ENCODE data around the gene CEL.
"Not testable (repeated sequence)": the region's sequence is repeated elsewhere in the genome, so short reads cannot be mapped to it uniquely, and the experiment has no call there.

Gene CEL

DNA sequence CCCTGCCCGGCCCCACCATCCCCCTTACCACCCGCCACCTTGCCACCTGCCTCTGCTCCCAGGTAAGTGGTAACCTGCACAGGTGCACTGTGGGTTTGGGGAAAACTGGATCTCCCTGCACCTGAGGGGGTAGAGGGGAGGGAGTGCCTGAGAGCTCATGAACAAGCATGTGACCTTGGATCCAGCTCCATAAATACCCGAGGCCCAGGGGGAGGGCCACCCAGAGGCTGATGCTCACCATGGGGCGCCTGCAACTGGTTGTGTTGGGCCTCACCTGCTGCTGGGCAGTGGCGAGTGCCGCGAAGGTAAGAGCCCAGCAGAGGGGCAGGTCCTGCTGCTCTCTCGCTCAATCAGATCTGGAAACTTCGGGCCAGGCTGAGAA, at the start of gene CEL:
TSS of gene CEL (plus strand) at position 218 of the 382 bp plus-strand sequence. CDS start at position 240, 22 bp downstream.
- H4K20me1 ChIP-seq (ENCODE audit: insufficient read depth, low read length); H3K4me2 ChIP-seq (ENCODE audit: low read length); H3K9me3 ChIP-seq (ENCODE audit: insufficient read depth, low read length); H2AFZ ChIP-seq (ENCODE audit: low read depth, low read length); H3K79me2 ChIP-seq (ENCODE audit: low read length); H3K27ac ChIP-seq (ENCODE audit: low read length); H3K27me3 ChIP-seq (ENCODE audit: low read depth, low read length); H3K36me3 ChIP-seq (replicated peaks; ENCODE audit: low read depth, low read length); H3K9ac ChIP-seq (ENCODE audit: low read length); H3K4me3 ChIP-seq (ENCODE audit: low read length); H3K4me1 ChIP-seq (ENCODE audit: low read length): not testable (repeated sequence)

DNA sequence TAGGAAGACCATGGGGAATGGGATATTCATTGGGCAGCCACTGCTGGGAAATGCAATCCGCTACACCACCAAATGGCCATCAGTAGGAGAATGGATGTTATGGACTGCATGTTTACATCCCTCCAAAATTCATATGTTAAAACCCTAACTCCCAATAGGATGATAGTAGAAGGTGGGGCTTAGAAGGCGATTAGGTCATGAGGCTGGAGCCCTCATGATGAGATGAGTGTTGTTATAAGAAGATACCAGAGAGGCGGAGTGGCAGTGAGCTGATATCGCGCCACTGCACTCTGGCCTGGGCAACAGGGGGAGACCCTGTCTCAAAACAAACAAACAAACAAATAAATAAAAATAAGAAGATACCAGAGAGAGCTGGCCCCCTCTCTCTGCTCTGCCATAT, 47.1 kb upstream of the CEL start:
- H3K9ac ChIP-seq (ENCODE audit: low read length): no peak overlapping the region
- H3K27ac ChIP-seq (ENCODE audit: low read length): no peak overlapping the region
- no peaks in the 10 kb centered on the region for H3K4me1 ChIP-seq (ENCODE audit: low read length)
- H3K36me3 ChIP-seq (replicated peaks; ENCODE audit: low read depth, low read length): no peaks in the 10 kb centered on the region
- TF ChIP-seq, protein P1, sequence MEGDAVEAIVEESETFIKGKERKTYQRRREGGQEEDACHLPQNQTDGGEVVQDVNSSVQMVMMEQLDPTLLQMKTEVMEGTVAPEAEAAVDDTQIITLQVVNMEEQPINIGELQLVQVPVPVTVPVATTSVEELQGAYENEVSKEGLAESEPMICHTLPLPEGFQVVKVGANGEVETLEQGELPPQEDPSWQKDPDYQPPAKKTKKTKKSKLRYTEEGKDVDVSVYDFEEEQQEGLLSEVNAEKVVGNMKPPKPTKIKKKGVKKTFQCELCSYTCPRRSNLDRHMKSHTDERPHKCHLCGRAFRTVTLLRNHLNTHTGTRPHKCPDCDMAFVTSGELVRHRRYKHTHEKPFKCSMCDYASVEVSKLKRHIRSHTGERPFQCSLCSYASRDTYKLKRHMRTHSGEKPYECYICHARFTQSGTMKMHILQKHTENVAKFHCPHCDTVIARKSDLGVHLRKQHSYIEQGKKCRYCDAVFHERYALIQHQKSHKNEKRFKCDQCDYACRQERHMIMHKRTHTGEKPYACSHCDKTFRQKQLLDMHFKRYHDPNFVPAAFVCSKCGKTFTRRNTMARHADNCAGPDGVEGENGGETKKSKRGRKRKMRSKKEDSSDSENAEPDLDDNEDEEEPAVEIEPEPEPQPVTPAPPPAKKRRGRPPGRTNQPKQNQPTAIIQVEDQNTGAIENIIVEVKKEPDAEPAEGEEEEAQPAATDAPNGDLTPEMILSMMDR (IDR thresholded peaks at IDR 0.05; ENCODE audit: low read depth, low read length): no peak
- TF ChIP-seq EZH2phosphoT487 (IDR thresholded peaks at IDR 0.05; ENCODE audit: low read depth): no peak
- no peaks in the 10 kb centered on the region for H4K20me1 ChIP-seq (ENCODE audit: insufficient read depth, low read length)
- H3K79me2 ChIP-seq (ENCODE audit: low read length): no peaks in the 10 kb centered on the region
- peaks cover 35% of the 10 kb centered on the region for H3K27me3 ChIP-seq (ENCODE audit: low read depth, low read length)
- H3K4me2 ChIP-seq (ENCODE audit: low read length): no peak overlapping the region
- no peak overlapping the region for H3K4me3 ChIP-seq (ENCODE audit: low read length)
- H2AFZ ChIP-seq (ENCODE audit: low read depth, low read length): no peak overlapping the region
- no peaks in the 10 kb centered on the region for H3K9me3 ChIP-seq (ENCODE audit: insufficient read depth, low read length)

DNA sequence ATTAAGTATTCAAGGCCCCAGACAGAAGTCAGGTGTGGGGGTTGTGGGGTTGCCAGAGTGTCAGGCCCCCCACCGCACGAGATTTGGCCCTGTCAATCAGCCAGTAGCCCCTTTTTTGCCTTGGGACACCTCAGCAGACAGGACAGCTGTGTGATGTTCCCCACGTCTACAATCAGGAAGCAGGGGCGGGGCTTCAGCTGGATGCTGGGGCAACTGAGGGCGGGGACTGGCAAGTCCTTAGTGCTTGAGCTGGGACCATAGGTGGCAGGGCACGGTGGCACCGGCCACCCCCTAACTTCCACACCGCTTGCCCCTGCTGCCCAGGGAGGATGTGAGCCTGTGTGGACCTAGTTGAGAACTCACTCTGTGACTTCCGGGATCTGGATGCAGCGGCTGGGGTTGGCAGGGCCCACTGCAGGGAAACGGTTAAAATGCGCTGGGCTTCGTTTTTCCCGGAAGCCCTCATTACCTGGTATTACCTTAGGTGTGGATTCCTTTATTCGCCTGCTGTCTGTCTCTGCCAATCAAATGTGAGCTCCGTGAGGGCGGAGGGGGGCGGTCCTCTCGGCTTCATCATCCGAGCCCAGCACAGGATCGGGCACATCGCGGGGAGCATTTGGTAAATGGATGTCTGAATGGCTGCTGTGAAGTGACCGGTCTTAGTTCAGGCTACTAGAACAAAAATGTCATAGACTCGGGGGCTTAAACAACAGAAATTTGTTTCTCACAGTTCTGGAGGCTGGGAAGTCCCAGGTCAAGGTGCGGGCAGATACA, 38.5 kb upstream of the CEL start:
- no peaks in the 10 kb centered on the region for H3K79me2 ChIP-seq (ENCODE audit: low read length)
- H3K9me3 ChIP-seq (ENCODE audit: insufficient read depth, low read length): no peaks in the 10 kb centered on the region
- peak overlapping the region; percentile 82 for H2AFZ ChIP-seq (ENCODE audit: low read depth, low read length)
- H3K4me1 ChIP-seq (ENCODE audit: low read length): peaks cover 14% of the 10 kb centered on the region
- H3K27me3 ChIP-seq (ENCODE audit: low read depth, low read length): 0 out of 2 replicates have a peak, but pooled peaks cover under 1% of the 10 kb centered on the region
- H3K27ac ChIP-seq (ENCODE audit: low read length): no peak overlapping the region
- no peak overlapping the region for H3K9ac ChIP-seq (ENCODE audit: low read length)
- TF ChIP-seq, protein P1 (IDR thresholded peaks at IDR 0.05; ENCODE audit: low read depth, low read length): no peak
- no peak for TF ChIP-seq EZH2phosphoT487 (IDR thresholded peaks at IDR 0.05; ENCODE audit: low read depth)
- no peaks in the 10 kb centered on the region for H4K20me1 ChIP-seq (ENCODE audit: insufficient read depth, low read length)
- H3K4me2 ChIP-seq (ENCODE audit: low read length): peak overlapping the region; percentile 49
- no peaks in the 10 kb centered on the region for H3K36me3 ChIP-seq (replicated peaks; ENCODE audit: low read depth, low read length)
- H3K4me3 ChIP-seq (ENCODE audit: low read length): peak overlapping the region; percentile 59

DNA sequence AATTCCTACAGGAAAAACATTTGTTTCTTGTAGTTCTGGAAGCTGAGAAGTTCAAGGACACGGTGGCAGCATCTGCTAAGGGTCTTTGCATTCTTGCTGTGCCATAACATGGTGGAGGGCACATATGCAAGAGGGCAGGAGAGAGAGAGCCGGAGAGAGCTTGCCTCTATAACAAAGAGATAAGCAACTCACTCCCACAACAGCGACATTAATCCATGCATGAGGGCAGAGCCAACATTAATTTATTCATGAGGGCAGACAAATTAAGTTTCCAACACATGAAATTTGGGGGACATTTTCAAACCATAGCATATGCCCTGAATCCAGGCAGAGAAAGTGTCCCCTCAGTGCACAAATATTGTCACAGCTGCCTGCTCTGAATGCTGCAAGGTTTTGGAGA, 35.4 kb upstream of the CEL start:
- H3K9ac ChIP-seq (ENCODE audit: low read length): no peak overlapping the region

More for the DNA sequence above, 35.4 kb upstream of the CEL start:
- Histone ChIP-seq H4K20me1 (ENCODE audit: insufficient read depth, low read length) (no peaks in the 10 kb centered on the region), H3K36me3 (replicated peaks; ENCODE audit: low read depth, low read length) (peaks cover 3% of the 10 kb centered on the region), H3K9me3 (ENCODE audit: insufficient read depth, low read length) (no peaks in the 10 kb centered on the region), H3K27ac (ENCODE audit: low read length) (no peak overlapping the region), H3K79me2 (ENCODE audit: low read length) (peaks cover 17% of the 10 kb centered on the region), H3K4me2 (ENCODE audit: low read length) (no peak overlapping the region), H3K4me3 (ENCODE audit: low read length) (no peak overlapping the region), H3K27me3 (ENCODE audit: low read depth, low read length) (no peaks in the 10 kb centered on the region), H3K4me1 (ENCODE audit: low read length) (peaks cover 19% of the 10 kb centered on the region), H2AFZ (ENCODE audit: low read depth, low read length) (no peak overlapping the region)
- TF ChIP-seq, protein P1 (IDR thresholded peaks at IDR 0.05; ENCODE audit: low read depth, low read length): no peak
- no peak for TF ChIP-seq EZH2phosphoT487 (IDR thresholded peaks at IDR 0.05; ENCODE audit: low read depth)
